Jurkat, Clone E6-1 (cell line): ENCODE measurements around the gene MLANA. TPM values are rescaled to one million over a fixed set of nuclear protein-coding genes. Genes with fewer than 3 reads are reported as not detected.

Experiments
- DNase-seq: peaks from one replicate; pipeline ENCODE4 v3.0.0-alpha.2; 2011; ENCODE audit warnings: low read depth, low spot score
- H3K4me3 ChIP-seq: 2 replicates; pipeline ENCODE4 v1.5.1; 2011; ENCODE audit warnings: mild to moderate bottlenecking, low read length, control low read depth, moderate library complexity
- polyA plus RNA-seq: library from polyadenylated mRNA; unstranded; fragments of >200 nt; gene quantifications from one replicate; pipeline ENCODE4 v1.2.1, GENCODE V29; 2012; ENCODE audit warnings: missing spikeins; ENCODE audit not compliant: insufficient read length, insufficient read depth

Gene MLANA, protein sequence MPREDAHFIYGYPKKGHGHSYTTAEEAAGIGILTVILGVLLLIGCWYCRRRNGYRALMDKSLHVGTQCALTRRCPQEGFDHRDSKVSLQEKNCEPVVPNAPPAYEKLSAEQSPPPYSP
- 0.36 TPM for polyA plus RNA-seq

DNA sequence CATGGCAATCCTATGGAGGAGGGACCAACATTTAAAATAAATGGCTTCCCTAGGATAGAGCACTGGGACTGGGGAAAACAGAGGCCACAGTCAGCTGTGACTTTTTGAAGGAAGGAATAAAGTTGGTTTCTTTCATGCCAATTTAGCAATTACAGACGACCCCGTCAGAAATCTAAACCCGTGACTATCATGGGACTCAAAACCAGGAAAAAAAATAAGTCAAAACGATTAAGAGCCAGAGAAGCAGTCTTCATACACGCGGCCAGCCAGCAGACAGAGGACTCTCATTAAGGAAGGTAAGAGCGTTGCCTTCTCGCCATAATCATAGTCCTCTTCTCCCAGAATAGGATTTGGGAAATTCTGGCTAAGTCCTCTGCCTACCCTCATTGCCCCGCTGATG lies at the start of gene MLANA:
Gene MLANA (plus strand): TSS at position 249 of the 400 bp plus-strand sequence. CDS start 1,586 bp downstream, outside the sequence.
- no peak within 1 kb of the TSS for H3K4me3 ChIP-seq
- no peak for DNase-seq

DNA sequence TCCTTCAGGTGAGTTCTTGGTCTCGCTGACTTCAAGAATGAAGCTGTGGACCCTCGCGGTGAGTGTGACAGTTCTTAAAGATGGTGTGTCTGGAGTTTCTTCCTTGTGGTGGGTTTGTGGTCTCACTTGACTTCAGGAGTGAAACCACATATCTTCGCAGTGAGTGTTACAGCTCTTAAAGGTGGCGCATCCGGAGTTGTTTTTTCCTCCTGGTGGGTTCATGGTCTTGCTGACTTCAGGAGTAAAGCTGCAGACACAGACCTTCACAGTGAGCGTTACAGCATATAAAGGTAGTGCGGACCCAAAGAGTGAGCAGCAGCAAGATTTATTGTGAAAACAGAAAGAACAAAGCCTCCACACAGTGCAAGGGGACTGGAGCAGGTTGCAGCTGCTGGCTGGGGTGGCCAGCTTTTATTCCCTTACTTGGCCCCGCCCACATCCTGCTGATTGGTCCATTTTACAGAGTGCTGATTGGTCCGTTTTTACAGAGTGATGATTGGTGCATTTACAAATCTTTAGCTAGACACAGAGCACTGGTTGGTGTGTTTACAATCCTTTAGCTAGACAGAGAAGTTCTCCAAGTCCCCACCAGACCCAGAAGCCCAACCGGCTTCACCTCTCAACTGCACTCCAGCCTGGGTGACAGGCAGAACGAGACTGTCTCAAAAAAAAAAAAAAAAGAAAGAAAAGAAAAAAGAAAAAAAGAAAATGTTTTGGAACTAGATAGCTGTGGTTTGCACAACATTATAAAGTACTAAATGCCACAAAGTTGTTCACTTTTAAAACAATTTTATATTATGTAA lies 48.7 kb upstream of the MLANA start:
- DNase-seq = peak; percentile 94
- no peak overlapping the region for H3K4me3 ChIP-seq

DNA sequence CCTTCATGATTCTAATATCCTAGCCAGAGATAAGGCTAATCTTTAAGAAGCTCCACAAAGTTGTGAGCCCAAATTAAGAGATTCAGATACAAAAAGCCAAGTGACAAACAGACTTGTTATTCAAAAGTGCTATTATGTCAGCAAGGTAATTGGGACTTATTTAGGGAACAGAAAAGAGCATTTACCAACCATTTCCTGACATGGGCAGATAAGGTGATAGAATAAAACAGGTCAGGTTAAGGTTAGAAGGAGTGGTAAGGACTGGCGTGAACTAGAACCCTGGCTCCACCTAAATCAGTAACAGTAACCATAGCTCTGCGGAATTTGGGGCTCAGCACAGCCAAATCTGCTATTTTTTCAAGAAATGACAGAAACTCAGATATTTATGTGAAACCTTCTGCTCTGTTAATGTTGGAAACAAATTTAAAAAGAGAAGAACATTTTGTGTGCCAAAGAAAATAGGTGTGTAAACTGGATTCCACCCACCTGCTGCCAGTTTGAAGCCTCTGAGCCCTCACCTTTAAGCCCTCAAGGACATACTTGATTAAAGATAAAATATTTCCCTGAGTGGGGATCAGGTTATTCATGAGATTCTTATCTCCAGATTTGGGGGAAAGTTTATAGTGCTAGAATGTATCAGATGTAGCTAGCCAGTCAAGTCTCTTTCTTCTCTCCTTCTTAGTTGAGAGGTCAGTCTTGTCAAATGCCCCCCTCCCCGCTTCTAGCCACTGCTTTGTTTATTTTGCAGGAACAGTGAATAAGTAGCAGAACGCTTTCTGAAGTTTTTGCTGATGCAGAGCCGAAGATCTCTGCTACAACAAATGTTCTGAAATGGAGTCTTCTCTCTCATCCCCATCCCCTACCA lies 47.5 kb upstream of the MLANA start:
- DNase-seq = no peak
- no peak overlapping the region for H3K4me3 ChIP-seq

DNA sequence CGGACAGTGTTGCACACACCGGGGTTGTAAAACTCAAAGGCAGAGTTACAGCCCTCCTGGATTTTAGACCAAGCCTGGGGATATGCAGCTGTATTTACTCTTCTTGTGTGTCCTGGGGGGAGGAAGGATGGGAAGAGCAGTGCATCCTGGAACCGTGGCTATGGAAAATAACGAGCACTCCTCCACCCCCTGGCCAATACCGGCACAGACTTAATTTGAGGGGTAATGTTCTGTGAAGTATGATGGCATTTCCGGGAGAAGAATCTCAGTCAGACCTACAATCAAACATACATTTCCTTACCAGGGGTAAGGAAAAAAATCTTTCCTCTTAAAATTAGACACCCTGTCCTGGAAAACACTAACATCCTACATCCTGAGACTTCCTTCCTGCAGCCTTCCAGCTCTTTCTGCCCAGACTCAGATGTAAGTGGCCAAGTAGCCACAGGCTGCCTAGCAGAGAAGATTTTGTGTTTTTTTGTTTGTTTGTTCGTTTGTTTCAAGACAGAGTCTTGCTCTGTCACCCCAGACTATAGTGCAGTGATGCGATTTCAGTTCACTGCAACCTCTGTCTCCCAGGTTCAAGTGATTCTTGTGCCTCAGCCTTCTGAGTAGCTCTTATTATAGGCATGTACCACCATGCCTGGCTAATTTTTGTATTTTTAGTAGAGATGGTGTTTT lies 46.8 kb upstream of the MLANA start:
- no peak for DNase-seq
- H3K4me3 ChIP-seq = no peak overlapping the region

DNA sequence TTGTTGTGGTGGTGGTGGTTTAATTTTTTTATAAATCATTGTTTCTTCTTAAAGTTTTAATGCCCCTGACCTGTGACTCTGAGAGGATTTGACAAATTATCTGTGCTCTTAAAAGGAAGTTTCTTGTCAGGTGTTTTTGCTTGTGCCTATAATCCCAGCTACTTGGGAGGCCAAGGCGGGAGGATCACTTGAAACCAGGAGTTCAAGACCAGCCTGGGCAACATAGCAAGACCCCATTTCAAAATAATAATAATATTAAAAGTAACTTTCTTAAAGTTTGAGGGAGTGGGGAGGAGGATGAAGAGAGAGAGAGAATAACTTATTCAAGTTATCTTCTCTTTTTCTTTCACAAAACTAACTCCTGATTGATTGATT lies 45.5 kb upstream of the MLANA start:
- DNase-seq = no peak
- H3K4me3 ChIP-seq = no peak overlapping the region

DNA sequence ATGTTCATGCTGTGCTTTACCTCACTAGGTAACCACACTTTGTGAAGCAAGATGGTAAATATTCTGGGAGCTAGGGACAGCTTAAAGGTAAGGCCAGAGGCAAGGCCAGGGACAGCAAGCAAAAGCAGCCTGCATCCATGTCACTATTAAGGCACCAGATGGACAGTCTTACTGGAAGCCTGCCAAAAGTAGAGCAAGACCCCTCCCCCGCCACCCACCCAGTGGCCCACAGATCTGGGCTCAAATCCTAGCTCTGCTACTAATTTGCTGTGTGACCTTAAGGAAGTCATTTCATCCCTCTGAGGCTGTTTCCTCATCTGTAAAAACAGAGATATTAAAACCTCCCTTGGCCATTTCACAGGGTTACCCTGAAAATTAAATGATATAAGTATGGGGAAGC lies 44.6 kb upstream of the MLANA start:
- H3K4me3 ChIP-seq = no peak overlapping the region
- DNase-seq = no peak

DNA sequence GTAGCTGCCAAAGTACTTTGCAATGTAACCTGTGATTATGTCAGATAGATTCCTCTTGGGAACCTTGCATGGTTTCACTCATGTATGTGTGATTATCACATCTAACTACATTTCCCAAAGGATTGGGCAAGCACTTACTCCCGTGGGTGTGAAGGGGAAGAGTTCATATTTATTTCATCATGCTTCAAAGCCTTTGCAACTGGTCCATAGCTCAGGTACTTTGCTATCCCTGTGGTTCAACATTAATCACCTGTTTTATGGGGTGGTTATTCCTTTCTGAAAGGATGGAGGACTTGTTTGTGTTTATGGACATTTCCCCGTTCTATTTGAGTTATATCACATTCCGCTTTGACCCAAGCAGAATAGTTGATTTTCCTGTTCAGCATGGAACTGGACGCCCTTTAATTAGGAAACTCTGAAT lies 44.2 kb upstream of the MLANA start:
- no peak for DNase-seq

DNA sequence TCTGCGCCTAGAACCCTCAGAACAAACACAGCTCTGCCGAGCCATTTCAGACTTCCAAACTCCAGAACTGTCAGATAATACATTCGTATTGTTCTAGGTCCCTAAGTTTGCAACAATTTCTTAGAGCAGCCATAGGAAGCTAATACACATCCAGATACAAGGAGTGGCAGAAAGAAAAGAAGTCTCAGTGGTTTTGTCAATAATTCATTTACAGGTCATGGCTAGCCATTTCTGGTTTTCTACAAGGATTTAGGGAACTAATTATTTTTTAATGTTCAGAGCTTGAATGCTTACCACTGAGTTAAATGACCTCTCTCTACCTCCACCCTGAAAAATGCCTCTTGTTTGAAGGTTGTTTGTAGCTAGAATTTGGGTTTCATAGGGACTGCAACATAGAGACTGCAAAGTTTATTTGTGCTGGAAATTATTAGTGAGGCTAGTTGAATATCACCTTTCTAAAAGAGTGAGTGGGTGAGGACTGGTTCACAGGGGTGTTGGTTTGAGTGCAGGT lies 42.3 kb upstream of the MLANA start:
- H3K4me3 ChIP-seq = no peak overlapping the region
- no peak for DNase-seq

More for the DNA sequence above, 44.2 kb upstream of the MLANA start:
- no peak overlapping the region for H3K4me3 ChIP-seq

DNA sequence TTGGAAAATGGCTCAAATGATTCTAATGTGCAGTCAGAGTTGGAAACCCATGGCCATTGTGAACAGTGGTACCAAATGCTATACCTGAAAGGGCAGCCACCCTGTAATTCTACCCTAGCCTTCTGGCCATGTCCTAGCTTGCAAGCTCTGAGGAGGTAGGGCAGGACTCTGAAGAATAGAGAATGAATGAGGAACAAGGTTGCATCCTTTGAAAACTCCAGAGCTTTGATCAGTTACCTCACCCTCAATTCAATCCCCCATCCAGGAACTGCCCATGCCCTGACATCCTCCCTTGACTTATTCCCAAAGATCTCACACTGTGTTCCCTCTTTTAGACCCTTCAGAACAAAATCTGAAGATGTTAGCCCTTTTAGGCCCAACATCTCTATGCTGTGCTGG lies 40.0 kb upstream of the MLANA start:
- no peak overlapping the region for H3K4me3 ChIP-seq
- DNase-seq = no peak

DNA sequence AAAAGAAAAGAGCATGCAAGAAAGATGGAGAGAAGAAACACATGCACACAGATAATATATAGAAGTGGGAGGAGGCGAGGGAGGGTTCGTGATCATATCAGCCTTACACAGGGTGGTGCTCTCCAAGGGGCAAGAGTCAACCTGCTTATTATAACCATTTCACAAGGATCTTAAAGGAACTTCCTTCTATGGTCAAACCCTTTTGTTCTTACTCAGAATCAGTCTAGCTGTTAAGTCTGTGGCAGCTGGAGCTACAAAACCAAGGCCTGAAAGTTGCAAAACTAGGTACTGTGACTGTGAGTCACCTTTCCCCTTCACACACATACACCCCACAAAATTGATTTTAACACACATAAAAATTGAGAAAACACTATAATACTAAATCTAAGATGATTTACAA lies 39.2 kb upstream of the MLANA start:
- H3K4me3 ChIP-seq = no peak overlapping the region
- no peak for DNase-seq

DNA sequence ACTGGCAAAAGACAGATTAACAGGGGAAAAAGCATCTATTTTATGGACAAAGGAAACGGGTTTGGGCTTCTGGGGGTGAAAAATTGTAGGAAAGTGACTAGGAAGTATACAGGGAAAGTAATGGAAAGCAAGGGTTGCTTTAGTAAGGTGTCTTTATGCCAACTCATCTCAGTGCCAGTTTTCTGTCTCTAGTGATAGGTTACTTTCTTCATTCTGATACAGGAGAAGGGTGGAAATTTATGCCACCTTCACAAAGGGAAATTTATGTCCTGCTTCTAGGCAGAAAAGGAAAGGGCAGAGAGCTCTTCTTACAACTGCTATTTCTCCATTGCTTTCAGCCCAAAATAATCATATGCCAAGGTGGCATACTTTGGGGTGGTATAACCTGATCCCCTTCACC lies 37.7 kb upstream of the MLANA start:
- no peak overlapping the region for H3K4me3 ChIP-seq

DNA sequence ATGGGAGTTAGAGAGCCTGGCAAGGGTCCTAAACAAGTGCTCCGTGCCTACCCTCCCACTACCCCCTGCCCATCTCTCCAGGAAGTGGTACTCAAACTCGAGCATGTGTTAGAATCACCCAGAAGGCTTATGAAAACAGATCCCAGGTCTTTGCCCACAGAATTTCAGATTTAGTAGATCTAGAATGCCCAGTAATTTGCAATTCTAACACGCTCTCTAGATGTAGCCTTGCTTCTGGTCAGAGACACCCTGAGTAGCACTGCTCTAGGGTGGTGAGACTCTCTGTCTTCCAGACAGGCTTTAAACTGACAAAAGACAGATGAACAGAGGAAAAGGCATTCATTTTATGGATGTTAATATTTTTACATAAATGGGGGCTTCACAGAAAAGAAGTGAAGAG lies 37.1 kb upstream of the MLANA start:
- no peak for DNase-seq
- no peak overlapping the region for H3K4me3 ChIP-seq

More for the DNA sequence above, 37.7 kb upstream of the MLANA start:
- DNase-seq = no peak

DNA sequence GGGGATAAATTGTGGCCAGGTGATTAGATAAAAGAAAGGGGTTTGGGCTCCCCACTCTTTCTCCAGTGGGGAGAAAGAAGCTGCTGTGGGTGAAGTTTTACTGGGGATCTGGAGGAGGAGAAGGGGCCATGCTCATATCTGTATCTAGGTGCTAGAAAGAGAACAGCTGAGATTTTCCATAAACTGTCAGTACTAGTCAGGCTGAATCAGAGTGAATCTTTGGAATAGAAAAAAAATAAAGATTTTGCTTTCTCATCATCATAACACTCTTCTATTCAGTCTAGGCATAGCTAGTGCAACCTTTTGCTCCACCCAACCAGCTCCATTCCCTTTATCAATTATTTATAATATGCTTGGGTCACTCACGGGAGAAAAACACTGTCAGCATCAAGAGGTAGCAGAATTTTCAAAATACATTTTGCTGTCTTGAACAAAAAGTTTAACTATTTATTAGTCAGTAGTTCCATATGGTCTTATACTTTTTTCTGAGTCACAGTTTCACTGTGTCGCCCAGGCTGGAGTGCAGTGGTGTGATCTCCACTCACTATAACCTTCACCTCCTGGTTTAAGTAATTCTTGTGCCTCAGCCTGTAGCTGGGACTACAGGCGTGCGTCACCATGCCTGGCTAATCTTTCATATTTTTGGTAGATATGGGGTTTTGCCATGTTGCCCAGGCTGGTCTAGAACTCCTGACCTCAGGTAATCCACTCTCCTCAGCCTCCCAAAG lies 36.5 kb upstream of the MLANA start:
- no peak for DNase-seq
- no peak overlapping the region for H3K4me3 ChIP-seq

DNA sequence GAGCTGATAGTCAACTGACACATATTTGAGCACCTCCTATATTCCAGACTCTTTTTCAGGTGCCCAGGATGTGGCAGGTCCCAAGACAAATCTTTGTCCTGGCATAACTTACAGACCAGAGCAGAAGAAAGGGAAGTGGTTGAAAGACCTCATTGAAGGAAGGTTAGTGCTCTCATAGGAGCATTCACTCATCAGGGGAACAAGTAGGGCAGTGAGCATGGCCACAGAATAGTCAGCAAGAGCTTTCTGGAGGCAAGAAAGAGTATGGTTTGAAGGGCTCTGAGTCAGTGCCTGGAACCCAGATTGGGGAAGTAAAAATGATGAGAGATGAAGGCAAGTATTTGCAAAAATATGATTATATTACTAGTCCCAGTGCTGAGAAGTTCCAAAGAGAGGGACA lies 32.8 kb upstream of the MLANA start:
- DNase-seq = no peak
- H3K4me3 ChIP-seq = no peak overlapping the region

DNA sequence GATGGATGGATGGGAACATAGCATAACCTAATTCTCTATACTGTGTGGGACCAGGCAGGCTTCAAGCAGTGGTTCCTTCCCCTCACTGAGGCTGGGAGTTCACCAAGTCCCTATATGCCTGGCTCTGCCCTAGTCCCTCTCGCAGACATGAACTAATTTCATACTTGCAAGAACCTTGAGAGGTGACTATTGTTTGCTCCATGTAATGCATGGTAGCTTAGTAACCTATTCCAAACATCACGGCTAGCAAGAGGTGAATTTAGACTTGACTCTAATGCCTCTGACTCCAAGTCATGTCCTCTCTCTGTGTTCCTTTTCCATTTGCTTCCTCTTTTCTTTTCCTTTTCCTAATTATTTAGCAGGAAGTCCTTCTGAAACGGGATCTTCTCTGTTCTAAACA lies 31.9 kb upstream of the MLANA start:
- H3K4me3 ChIP-seq = no peak overlapping the region
- DNase-seq = no peak

DNA sequence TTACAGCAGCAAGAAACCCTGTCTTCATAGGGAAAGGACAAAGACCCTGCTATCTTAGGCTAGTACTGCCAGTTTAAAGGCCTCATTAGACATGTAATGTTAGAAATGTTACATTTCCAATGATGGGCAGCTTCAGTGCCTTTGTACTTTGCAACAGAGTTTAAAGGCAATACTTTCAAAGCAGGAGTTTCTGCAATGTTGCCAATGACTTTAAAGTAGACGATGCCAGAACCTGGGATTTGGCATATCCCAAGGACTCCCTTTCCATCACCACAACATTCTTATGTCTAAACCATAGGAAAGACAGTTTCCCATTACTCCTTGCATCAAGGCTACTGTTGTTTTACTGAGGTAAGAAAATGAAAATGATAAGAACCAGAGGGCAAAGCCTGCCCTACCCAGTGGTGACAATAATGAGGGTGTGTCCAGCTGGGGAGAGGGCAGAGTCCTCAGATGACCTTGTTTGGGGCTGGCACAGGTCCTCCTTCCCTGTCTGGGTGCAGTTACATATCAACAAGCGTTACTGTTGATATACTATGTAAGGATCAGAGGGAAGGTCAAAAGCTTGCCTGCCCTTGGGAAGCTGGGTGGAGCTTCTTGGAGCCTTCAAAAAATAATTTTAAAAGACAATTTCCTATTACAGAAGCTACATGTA lies 27.5 kb upstream of the MLANA start:
- no peak overlapping the region for H3K4me3 ChIP-seq
- DNase-seq = no peak

DNA sequence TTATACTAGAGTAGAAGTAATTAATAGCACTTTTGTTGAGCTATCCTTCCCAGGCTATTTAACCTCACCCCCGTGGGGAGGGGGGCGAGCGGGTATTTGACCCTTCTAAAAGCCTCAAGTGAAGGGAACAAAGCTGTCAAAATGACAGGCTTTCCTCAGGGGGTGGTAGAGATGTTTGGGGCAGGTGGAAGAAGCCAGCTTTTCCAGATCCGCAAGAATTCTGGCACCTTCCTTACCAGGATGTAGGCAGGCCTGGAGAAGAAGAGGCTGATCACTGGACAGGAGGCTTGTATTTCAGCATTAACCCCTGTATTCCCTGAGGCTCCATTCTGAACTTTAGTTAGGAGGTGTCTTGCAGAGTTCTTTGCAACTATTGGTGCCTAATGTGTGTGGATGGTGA lies 26.2 kb upstream of the MLANA start:
- no peak overlapping the region for H3K4me3 ChIP-seq
- DNase-seq = no peak

DNA sequence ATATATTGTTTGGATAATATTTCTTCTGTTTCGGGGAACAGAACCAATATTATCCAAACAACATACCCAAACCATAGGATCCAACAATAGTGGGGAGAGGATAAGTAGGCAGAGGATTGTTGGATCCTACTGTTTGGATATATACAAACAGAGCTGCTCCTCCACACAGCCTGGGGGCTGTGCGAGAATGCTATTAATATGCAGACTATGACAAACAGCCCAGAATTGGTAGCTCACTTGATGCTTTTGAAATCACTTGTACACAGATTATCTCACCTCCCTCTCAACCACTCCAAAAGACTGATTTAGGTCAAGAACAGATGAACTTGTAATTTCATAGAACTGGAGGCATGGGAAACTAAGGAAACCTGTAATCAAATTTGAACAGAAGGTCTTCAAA lies 24.4 kb upstream of the MLANA start:
- no peak for DNase-seq
- no peak overlapping the region for H3K4me3 ChIP-seq
